Measurements from ENCODE around the gene MUC5AC.
"Not testable (repeated sequence)": the region's sequence is repeated elsewhere in the genome, so short reads cannot be mapped to it uniquely, and the experiment has no call there.

Gene MUC5AC

GRCh38 chr11:1239596-1240205, 81.9 kb downstream of the MUC5AC start:
- no peak for DNase-seq

GRCh38 chr11:1240771-1241170, 83.0 kb downstream of the MUC5AC start:
- no peak for DNase-seq

GRCh38 chr11:1241706-1242105, 84.0 kb downstream of the MUC5AC start:
- DNase-seq: no peak

- DNase-seq: no peak
Measured at GRCh38 chr11:1242289-1242688, 84.5 kb downstream of the MUC5AC start.

- not testable (repeated sequence) for DNase-seq
Measured at GRCh38 chr11:1242751-1243150, 85.0 kb downstream of the MUC5AC start.

- not testable (repeated sequence) for DNase-seq
Measured at GRCh38 chr11:1243521-1243920, 85.8 kb downstream of the MUC5AC start.

- not testable (repeated sequence) for DNase-seq
Measured at GRCh38 chr11:1244557-1244956, 86.8 kb downstream of the MUC5AC start.

- not testable (repeated sequence) for DNase-seq
Measured at GRCh38 chr11:1245717-1246116, 88.0 kb downstream of the MUC5AC start.

- DNase-seq: not testable (repeated sequence)
Measured at GRCh38 chr11:1246301-1246700, 88.5 kb downstream of the MUC5AC start.

GRCh38 chr11:1247026-1247425, 89.3 kb downstream of the MUC5AC start:
- DNase-seq: not testable (repeated sequence)

- DNase-seq: not testable (repeated sequence)
Measured at GRCh38 chr11:1248951-1249350, 91.2 kb downstream of the MUC5AC start.

- not testable (repeated sequence) for DNase-seq
Measured at GRCh38 chr11:1250411-1250810, 92.7 kb downstream of the MUC5AC start.

Data from T1000 (cell line).